Measurements from ENCODE around the gene KLHL2. TPM values are rescaled to one million over a fixed set of nuclear protein-coding genes. Genes with fewer than 3 reads are reported as not detected.

KLHL2 gene
- total RNA-seq, 2 experiments from 2014 or later: 27.9 to 33.8 TPM

- DNase-seq (ENCODE audit: low spot score): no peak
- BruUV-seq (replicated peaks): no TSS peak
- Histone ChIP-seq H3K4me3 (ENCODE audit: low read depth, low read length, poor library complexity, severe bottlenecking) (peak overlapping the region; percentile 90), H3K4me1 (ENCODE audit: insufficient read depth, low read length, poor library complexity, severe bottlenecking) (peaks cover 61% of the 10 kb centered on the region), H3K9me2 (ENCODE audit: insufficient read depth, low read length) (no peaks in the 10 kb centered on the region), H2AFZ (ENCODE audit: low read length) (no peak overlapping the region), H3K36me3 (ENCODE audit: insufficient read depth, low read length) (peaks cover 73% of the 10 kb centered on the region), H3K4me2 (ENCODE audit: low read length) (peak overlapping the region; percentile 98), H4K20me1 (ENCODE audit: insufficient read depth, low read length) (peaks cover 60% of the 10 kb centered on the region), H3K27ac (ENCODE audit: low read depth, low read length, poor library complexity, severe bottlenecking) (no peak overlapping the region), H3K9me3 (ENCODE audit: low read length) (peaks cover under 1% of the 10 kb centered on the region; the same call in 1 of the 2 replicates), H3K79me2 (ENCODE audit: insufficient read depth, low read depth, low read length) (peaks cover 81% of the 10 kb centered on the region)
- intact Hi-C loops (cut with micrococcal nuclease; ENCODE audit: unreplicated experiment): no loop called here
- POLR2A ChIA-PET: interaction anchor here (0.7 to 3.4 kb wide), 7 partner anchors 8 to 590 kb away, joined by 3 to 11 read pairs (median 4); no protein-coding TSS in a partner anchor
- TF ChIP-seq, protein P1, sequence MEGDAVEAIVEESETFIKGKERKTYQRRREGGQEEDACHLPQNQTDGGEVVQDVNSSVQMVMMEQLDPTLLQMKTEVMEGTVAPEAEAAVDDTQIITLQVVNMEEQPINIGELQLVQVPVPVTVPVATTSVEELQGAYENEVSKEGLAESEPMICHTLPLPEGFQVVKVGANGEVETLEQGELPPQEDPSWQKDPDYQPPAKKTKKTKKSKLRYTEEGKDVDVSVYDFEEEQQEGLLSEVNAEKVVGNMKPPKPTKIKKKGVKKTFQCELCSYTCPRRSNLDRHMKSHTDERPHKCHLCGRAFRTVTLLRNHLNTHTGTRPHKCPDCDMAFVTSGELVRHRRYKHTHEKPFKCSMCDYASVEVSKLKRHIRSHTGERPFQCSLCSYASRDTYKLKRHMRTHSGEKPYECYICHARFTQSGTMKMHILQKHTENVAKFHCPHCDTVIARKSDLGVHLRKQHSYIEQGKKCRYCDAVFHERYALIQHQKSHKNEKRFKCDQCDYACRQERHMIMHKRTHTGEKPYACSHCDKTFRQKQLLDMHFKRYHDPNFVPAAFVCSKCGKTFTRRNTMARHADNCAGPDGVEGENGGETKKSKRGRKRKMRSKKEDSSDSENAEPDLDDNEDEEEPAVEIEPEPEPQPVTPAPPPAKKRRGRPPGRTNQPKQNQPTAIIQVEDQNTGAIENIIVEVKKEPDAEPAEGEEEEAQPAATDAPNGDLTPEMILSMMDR (conservative IDR thresholded peaks at IDR 0.05; ENCODE audit: low read length): no peak
- no peak for TF ChIP-seq EZH2phosphoT487 (IDR thresholded peaks at IDR 0.05; ENCODE audit: borderline replicate concordance, low read depth, low read length)
- CTCF ChIA-PET (ENCODE audit: unreplicated experiment): interaction anchor here (0.9 kb wide), 1 partner anchor 200 kb away, joined by 3 read pairs; no protein-coding TSS in a partner anchor
These were observed 123.3 kb downstream of the KLHL2 start for GRCh38 chr4:165330666-165331065.

- Histone ChIP-seq H3K4me2 (ENCODE audit: low read length) (peak overlapping the region; percentile 98), H4K20me1 (ENCODE audit: insufficient read depth, low read length) (peaks cover 62% of the 10 kb centered on the region)
These were observed 124.0 kb downstream of the KLHL2 start for GRCh38 chr4:165331359-165331758.

GRCh38 chr4:165331823-165332222 is 124.5 kb downstream of the KLHL2 start:
- H2AFZ ChIP-seq (ENCODE audit: low read length): no peak overlapping the region
- peaks cover 66% of the 10 kb centered on the region for H4K20me1 ChIP-seq (ENCODE audit: insufficient read depth, low read length)
- H3K4me3 ChIP-seq (ENCODE audit: low read depth, low read length, poor library complexity, severe bottlenecking): peak overlapping the region; percentile 90
- H3K79me2 ChIP-seq (ENCODE audit: insufficient read depth, low read depth, low read length): peaks cover 92% of the 10 kb centered on the region
- DNase-seq (ENCODE audit: low spot score): no peak
- H3K9me3 ChIP-seq (ENCODE audit: low read length): no peaks in the 10 kb centered on the region
- intact Hi-C loops (cut with micrococcal nuclease; ENCODE audit: unreplicated experiment): no loop called here
- POLR2A ChIA-PET: interaction anchor here (0.8 to 3.4 kb wide), 4 partner anchors 11 to 39 kb away, joined by 3 to 13 read pairs (median 8); no protein-coding TSS in a partner anchor
- no peaks in the 10 kb centered on the region for H3K9me2 ChIP-seq (ENCODE audit: insufficient read depth, low read length)
- H3K4me1 ChIP-seq (ENCODE audit: insufficient read depth, low read length, poor library complexity, severe bottlenecking): peaks cover 52% of the 10 kb centered on the region
- TF ChIP-seq EZH2phosphoT487 (IDR thresholded peaks at IDR 0.05; ENCODE audit: borderline replicate concordance, low read depth, low read length): no peak
- TF ChIP-seq, protein P1 (conservative IDR thresholded peaks at IDR 0.05; ENCODE audit: low read length): no peak
- peak overlapping the region; percentile 98 for H3K4me2 ChIP-seq (ENCODE audit: low read length)
- no peak overlapping the region for H3K27ac ChIP-seq (ENCODE audit: low read depth, low read length, poor library complexity, severe bottlenecking)
- BruUV-seq (replicated peaks): no TSS peak
- peaks cover 84% of the 10 kb centered on the region for H3K36me3 ChIP-seq (ENCODE audit: insufficient read depth, low read length)
- CTCF ChIA-PET (ENCODE audit: unreplicated experiment): no interaction called here

More at GRCh38 chr4:165331359-165331758, 124.0 kb downstream of the KLHL2 start:
- CTCF ChIA-PET (ENCODE audit: unreplicated experiment): no interaction called here
- POLR2A ChIA-PET: interaction anchor here (0.7 to 3.4 kb wide), 7 partner anchors 9 to 39 kb away, joined by 3 to 13 read pairs (median 4); no protein-coding TSS in a partner anchor
- peaks cover 54% of the 10 kb centered on the region for H3K4me1 ChIP-seq (ENCODE audit: insufficient read depth, low read length, poor library complexity, severe bottlenecking)
- no peak for TF ChIP-seq EZH2phosphoT487 (IDR thresholded peaks at IDR 0.05; ENCODE audit: borderline replicate concordance, low read depth, low read length)
- TF ChIP-seq, protein P1 (conservative IDR thresholded peaks at IDR 0.05; ENCODE audit: low read length): peak; percentile 44
- H3K79me2 ChIP-seq (ENCODE audit: insufficient read depth, low read depth, low read length): peaks cover 88% of the 10 kb centered on the region
- no peaks in the 10 kb centered on the region for H3K9me2 ChIP-seq (ENCODE audit: insufficient read depth, low read length)
- H2AFZ ChIP-seq (ENCODE audit: low read length): no peak overlapping the region
- intact Hi-C loops (cut with micrococcal nuclease; ENCODE audit: unreplicated experiment): no loop called here
- H3K4me3 ChIP-seq (ENCODE audit: low read depth, low read length, poor library complexity, severe bottlenecking): peak overlapping the region; percentile 90
- no TSS peak for BruUV-seq (replicated peaks)
- DNase-seq (ENCODE audit: low spot score): peak; percentile 29
- no peak overlapping the region for H3K27ac ChIP-seq (ENCODE audit: low read depth, low read length, poor library complexity, severe bottlenecking)
- peaks cover 80% of the 10 kb centered on the region for H3K36me3 ChIP-seq (ENCODE audit: insufficient read depth, low read length)
- no peaks in the 10 kb centered on the region for H3K9me3 ChIP-seq (ENCODE audit: low read length)

All from OCI-LY7 (cell line).